Stimulated activated CD8-positive, alpha-beta memory T cell treated with anti-CD3 and anti-CD28 coated beads, Interleukin-12 subunit alpha, Interleukin-12 subunit beta, amount 100 ng/mL, for 1 hour (primary cell): ENCODE measurements around the gene PRAMEF11.
"Not testable (repeated sequence)": the region's sequence is repeated elsewhere in the genome, so short reads cannot be mapped to it uniquely, and the experiment has no call there.

Experiments used
- DNase-seq: peaks from one replicate; pipeline ENCODE4 v3.0.0-alpha.2; 2020; ENCODE audit warnings: low read depth

Gene PRAMEF11

DNA sequence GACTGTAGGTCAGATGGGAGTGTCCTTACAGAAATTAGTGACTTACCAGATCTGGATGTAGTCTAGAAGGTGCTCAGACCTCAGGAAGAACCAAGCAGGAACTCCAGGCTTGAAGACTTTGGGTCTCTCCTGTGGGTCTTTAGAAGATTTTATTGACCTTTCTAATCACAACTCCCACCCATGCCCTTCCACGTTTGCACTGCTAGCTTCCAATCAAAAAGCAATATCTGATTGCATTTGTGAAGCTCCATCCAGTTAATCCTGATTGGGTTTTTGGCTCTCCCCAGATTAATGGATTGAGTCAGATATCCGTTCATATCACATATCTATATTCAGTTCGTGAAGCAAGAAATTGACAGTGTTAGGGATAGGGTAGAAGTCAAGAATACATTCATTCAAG lies at the start of gene PRAMEF11:
PRAMEF11 (minus strand) TSS at position 101 of the 400 bp plus-strand sequence. CDS start 2,621 bp downstream, outside the sequence.
- not testable (repeated sequence) for DNase-seq

DNA sequence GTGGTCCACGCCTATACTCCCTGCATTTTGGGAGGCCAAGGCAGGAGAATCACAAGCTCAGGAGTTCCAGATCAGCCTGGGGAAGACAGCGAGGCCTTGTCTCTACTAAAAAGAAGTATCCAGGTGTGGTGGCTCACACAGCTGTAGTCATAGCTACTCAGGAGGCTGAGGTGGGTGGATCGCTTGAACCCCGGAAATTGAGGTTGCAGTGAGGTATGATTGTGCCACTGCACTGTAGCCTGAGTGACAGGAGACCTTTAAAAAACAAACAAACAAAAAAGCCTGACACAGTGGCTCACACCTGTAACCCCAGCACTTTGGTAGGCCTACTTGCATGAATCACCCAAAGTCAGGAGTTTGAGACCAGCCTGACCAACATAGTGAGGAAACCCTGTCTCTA lies 47.2 kb upstream of the PRAMEF11 start:
- not testable (repeated sequence) for DNase-seq

DNA sequence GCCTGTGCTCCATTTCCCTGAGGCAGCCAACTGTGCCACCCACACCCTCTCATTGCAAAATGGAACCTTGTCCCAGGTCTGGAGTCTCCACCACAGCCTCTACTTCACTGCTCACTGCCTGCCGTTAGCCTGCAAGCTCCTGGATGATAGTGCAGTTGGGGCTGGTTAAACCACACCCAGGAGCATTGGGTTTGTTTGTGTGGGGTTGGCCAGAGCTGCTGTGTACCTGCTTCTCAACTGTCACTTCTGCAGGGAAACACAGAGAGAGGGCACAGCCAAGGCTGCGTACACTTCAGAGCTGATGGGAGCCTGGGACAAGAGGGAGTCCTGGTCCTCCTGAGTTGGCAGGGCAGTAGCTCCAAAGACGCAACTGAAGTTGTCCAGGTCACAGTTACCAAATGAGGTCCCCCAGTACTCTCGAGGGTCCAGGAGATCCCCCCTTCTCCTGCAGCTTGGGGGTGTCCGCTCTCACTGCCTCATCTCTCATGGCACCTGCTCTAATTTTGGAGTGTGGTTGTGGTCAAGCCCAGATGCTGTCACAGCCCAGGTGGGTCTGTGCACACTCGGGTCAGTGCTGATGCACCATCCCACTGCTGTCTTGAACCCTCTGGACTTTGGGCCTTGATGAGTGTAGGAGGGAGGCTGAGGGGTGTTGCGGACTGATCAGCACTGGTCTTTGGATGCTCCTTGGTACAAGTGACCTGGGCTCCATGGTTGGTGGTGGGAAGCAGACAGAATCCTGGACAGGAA lies 32.1 kb upstream of the PRAMEF11 start:
- not testable (repeated sequence) for DNase-seq

DNA sequence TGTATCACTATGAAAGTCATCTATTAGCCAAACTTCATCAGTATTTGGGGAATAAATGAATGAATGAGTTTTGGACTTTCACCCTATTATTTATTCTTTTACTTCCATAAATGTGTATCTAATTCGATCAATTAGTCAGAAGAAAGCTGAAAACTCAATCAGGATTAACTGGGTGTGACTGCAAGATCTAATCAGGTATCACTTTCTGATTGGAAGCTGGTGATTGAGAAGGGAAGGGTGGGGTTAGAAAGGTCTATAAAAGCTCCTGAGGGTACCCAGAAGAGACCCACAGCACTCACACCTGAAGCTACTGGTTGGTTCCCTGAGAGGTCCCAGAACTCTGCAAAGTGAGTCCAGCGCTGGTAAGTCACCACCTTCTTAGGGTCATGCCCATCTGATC lies 25.6 kb upstream of the PRAMEF11 start, which contains the start of gene PRAMEF2:
PRAMEF2 (plus strand) TSS at position 301 of the 400 bp plus-strand sequence. CDS start 1,924 bp downstream, outside the sequence.
- DNase-seq, result not testable (repeated sequence)

DNA sequence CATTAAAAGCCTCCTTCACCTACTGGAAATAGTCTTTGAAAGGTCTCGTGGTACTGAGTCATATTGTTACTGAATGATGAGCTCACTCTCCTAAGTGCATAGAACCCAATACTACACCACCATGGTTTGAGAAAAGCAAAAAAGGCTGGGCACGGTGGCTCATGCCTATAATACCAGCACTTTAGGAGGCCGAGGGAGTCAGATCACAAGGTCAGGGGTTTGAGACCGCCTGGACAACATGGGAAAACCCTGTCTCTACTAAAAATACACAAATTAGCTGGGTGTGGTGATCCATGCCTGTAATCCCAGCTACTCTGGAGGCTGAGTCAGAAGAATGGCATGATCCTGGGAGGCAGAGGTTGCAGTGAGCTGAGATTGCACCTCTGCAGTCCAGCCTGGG lies 20.6 kb upstream of the PRAMEF11 start:
- DNase-seq, result no peak

DNA sequence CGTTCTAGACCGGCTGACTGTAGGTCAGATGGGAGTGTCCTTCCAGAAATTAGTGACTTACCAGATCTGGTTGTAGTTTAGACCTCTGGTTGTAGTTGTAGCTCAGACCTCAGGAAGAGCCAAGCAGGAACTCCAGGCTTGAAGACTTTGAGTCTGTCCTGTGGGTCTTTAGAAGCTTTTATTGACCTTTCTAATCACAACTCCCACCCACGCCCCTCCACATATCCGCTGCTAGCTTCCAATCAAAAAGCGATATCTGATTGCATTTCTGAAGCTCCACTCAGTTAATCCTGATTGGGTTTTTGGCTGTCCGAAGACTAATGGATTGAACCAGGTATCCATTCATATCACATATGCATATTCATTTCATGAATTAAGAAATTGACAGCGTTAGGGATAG lies 17.4 kb upstream of the PRAMEF11 start, which contains the start of gene HNRNPCL1:
HNRNPCL1 (minus strand) TSS at position 101 of the 400 bp plus-strand sequence. CDS start 431 bp downstream, outside the sequence.
- not testable (repeated sequence) for DNase-seq

DNA sequence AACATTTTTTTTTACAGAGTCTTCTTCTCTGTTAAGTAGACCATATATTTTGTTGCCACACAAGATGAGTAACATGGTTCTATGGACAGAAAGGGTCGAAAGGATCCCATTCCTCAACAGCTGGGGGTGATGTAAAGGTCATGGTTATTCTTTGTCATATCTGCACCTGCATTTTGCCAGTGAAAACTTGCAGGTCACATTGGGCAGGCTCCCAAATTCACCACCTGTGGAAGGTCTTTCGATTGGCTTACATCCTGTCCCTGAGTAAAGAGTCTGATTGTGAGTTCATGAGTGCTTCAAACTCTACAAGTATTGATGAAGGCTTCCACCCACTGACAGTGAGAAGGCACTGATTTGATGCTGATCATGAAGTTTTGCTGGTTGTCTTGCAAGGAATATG lies 2.0 kb upstream of the PRAMEF11 start:
- not testable (repeated sequence) for DNase-seq

DNA sequence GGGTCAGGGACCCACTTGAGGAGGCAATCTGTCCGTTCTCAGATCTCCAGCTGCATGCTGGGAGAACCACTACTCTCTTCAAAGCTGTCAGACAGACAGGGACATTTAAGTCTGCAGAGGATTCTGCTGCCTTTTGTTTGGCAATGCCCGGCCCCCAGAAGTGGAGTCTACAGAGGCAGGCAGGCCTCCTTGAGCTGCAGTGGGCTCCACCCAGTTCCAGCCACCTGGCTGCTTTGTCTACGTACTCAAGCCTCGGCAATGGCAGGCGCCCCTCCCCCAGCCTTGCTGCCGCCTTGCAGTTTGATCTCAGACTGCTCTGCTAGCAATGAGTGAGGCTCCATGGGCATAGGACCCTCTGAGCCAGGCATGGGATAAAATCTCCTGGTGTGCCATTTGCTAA lies 12.1 kb downstream of the PRAMEF11 start:
- not testable (repeated sequence) for DNase-seq

DNA sequence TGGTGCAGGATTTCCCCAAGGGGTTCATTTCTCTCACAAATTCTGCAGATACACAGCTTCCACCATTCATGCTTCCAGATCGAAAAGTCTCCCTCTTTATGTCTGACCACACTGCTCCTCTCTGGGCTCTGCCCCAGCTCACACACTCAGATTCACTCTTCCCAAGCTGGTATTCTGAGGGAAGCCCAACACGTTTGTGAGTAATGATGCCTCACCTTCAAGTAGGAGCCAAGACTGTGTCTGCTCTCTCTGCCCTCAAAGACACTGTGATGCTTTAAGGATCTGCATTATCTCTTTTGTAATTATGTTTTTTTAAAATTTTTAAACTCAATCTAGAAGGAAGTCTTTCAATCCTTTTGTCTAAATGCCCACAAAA lies 19.8 kb downstream of the PRAMEF11 start:
- no peak for DNase-seq

DNA sequence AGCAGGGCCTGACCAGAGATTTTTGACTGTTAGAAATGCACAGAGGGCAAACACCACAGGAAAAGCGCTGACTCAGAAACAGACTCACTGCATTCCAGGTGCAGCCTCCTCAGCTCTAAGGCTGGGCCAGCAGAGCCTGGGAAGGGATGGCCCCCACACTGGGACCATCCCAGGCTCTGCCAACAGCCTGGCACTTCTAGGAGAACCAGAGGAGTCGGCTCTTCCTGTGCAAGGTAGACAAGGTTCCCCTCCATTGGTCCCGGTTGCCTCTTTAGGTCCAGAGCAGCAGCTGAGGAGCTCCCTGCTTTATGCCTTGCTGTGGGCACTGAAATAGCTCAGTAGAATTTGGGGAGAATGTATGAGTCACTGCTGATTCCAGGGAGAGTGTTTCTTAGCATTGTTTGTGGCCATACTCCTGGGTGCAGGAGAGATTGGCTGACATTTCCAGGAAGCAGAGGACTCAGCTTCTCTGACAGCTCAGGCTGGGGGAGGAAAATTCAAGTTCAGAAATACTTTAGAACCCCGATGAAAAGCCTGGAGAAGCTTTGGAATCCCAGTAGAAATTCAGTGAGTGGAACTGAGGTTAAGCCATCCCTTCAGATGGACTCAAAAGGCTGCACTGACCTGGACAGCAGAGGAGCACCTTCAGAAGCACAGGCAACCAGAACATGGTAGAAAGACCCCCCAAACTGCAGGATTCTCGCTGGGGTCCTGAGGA lies 20.4 kb downstream of the PRAMEF11 start:
- DNase-seq, result no peak

DNA sequence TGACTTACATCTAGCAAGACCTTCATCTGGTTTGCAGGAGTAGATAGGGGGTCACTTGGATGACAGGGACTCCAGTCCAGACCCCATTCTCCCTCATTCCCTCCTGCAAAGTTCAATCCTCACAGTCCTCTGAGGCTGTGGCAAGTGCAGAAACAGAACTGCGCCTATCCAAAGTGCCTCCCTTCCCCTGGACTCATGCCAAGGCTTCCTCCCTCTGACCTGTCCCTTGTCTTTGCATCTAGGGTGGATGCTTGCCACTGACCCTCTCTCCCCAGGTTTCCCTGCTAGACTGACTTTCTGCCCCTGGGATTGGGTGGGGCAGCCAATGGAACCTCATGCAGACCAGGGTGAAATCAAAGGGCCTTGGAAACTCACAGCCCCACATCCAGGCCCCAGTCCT lies 21.3 kb downstream of the PRAMEF11 start:
- no peak for DNase-seq

DNA sequence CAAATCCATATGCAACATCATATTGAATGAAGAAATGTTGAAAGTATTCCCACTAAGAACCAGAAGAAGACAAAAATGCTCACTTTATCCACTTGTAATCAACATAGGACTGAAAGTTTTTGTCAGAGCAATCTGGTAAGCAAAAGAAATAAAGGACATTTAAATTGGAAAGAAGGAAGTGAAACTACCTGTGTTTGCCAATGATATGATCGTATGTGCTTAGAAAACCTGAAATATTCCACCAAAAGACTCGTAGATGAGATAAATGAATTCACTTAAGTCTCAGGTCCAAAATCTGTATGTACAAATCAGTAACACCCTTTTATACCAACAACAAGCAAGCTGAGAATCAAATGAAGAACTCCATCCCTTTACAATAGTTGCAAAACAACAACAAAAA lies 31.5 kb downstream of the PRAMEF11 start:
- no peak for DNase-seq

DNA sequence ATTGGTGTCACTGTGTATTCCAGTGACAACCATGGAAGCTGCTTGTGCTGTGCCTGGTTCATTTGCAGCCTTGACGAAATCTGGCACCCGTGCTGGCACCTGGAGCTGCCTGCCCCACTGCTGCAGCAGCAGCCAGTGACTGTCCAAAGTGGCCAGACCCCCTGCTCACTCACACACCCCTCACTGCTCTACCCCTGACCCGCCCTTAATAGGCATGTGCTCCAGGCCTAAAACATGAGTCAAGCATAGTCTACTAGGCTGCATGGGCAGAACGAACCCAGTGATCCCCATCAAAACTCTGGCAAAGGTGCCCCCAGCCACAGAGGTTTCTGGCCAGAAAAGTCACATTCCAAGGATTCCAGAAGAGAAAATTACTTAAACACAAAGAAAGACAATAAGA lies 32.3 kb downstream of the PRAMEF11 start:
- DNase-seq, result no peak

DNA sequence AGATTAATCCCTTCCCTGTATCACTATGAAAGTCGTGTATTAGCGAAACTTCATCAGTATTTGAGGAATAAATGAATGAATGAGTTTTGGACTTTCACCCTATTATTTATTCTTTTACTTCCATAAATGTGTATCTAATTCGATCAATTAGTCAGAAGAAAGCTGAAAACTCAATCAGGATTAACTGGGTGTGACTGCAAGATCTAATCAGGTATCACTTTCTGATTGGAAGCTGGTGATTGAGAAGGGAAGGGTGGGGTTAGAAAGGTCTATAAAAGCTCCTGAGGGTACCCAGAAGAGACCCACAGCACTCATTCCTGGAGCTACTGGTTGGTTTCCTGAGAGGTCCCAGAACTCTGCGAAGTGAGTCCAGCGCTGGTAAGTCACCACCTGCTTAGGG lies 40.1 kb downstream of the PRAMEF11 start, which contains the start of gene PRAMEF1:
PRAMEF1 (plus strand) TSS at position 301 of the 400 bp plus-strand sequence. CDS start 1,831 bp downstream, outside the sequence.
- DNase-seq, result not testable (repeated sequence)

DNA sequence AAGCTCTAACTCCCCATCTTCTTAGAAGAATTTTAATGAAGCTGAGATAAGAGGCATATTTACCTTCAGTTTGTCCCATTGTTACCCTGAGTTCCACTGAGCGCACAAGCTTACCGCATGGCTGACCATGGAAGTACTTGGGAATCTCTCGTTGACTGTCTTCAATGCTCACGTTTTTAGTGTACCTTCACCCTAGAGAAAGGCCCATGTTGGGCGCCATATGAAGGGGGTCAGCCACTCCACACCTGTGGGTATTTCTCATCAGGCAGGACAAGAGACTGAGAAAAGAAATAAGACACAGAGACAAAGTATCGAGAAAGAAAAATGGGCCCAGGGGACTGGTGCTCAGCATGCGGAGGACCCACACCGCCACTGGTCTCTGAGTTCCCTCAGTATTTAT lies 46.5 kb downstream of the PRAMEF11 start:
- not testable (repeated sequence) for DNase-seq

DNA sequence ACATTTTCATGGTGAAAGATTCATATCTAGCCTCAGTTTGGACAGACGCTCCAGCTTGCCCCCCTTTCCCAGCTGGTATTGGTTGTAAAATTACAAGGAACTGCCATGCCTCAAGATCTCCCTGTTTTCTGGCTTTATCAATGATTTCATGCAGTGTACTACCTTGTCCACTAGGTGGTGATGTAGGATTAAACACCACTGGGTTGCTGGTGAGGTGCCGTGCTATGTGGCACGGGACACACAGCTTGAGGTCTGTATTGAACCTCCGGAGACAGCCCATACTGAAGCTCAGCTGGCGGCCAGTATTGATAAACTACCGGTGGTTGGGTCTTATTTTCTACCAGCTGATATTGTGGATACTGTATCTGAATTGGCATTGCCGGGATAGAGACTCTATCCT lies 47.4 kb downstream of the PRAMEF11 start:
- not testable (repeated sequence) for DNase-seq

DNA sequence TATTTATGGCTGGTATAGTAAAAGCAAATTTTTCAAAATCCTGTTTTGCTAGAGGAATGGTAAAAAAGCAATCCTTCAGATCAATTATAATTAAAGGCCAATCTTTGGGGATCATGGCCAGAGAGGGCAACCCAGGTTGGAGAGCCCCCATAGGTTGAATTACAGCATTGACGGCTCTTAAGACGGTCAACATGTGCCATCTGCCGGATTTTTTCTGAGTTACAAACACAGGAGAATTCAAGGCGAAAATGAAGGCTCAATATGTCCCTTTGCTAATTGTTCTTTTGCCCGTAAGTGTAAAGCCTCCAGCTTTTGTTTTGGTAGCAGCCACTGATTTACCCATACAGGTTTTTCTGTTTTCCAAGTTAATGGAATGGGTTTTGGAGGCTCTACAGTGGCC lies 49.7 kb downstream of the PRAMEF11 start:
- not testable (repeated sequence) for DNase-seq

DNA sequence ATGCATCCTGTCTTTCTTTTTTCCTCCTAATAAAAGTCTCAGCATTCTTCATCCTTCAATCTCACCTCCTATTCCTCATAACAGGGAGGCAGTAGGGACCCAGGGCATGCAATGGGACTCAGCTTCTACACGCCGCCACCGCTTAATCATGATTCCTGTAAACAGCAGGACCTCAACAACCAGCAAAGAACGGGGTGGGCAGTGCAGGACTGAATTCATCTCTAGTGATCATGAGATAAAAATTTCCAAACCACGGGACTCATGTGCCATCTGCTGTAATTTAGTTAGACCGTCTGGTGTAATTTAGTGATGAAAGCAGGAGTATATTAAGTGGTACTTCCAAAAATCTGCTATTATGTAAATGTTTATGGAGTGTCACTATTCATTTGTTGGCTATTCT lies 52.3 kb downstream of the PRAMEF11 start:
- no peak for DNase-seq

DNA sequence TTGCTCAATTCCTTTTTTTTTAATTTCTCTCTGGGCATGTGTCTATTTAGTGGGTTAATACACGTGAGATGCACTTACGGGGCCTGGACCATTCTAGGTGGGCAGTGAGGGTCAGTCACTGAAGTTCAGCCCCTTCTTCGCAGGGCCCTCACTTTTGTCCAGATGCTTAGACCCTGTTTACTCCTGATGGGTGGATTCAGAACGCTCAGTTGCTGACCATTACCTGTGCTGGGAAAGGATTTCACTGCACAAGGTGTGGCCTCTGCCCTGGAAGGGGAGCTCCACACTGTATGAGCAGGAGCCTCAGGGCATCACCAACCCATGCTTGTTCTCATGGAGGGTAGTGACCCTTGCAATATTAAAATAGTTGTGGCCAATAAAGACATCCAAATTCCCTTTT lies 53.1 kb downstream of the PRAMEF11 start:
- DNase-seq, result no peak

DNA sequence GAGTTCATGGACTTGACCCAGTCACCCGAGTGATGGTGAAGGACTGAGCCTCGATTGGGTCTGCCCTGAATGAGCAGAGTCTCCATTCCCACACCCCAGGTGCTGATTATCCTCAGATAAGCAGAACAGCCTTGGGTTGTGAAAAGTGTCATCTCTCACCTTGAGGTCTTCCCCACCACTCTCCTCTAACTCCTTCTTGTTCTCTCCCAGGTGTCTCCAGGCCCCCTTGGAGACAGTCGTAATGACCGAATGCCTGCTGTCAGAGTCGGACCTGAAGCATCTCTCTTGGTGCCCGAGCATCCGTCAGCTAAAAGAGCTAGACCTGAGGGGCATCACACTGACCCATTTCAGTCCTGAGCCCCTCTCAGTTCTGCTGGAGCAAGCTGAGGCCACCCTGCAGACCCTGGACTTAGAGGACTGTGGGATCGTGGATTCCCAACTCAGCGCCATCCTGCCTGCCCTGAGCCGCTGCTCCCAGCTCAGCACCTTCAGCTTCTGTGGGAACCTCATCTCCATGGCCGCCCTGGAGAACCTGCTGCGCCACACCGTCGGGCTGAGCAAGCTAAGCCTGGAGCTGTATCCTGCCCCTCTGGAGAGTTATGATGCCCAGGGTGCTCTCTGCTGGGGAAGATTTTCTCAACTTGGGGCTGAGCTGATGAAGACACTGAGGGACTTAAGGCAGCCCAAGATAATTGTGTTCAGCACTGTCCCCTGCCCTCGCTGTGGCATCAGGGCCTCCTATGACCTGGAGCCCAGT lies 54.2 kb downstream of the PRAMEF11 start:
- DNase-seq, result no peak

DNA sequence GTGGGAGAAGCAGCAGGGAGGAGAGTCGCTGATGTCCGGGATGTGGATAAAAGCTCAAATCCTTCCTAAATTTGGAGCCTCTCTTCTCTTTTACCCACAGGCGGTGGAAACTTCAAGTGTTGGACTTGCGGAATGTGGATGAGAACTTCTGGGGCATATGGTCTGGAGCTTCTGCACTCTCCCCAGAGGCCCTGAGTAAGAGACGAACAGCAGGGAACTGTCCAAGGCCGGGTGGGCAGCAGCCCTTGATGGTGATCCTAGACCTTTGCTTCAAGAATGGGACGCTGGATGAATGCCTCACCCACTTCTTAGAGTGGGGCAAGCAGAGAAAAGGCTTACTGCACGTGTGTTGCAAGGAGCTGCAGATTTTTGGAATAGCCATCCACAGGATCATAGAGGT lies 55.8 kb downstream of the PRAMEF11 start:
- DNase-seq, result no peak

DNA sequence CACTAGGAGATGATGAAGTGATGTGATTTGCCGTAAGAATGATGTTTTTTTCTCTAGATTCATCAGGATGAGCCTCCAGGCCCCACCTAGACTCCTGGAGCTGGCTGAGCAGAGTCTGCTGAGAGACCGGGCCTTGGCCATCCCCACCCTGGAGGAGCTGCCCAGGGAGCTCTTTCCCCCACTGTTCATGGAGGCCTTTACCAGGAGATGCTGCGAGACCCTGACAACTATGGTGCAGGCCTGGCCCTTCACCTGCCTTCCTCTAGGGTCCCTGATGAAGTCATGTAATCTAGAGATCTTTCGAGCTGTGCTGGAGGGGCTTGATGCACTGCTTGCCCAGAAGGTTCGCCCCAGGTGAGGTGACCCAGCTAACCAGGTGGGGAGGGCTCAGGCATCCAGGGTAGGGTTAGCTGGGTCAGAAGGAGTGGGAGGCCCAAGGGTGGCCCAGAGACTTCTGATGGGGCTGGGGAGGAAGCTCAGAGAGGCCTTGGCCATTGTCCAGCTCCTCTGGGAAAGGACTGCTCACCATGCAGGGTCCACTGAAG lies 56.3 kb downstream of the PRAMEF11 start:
- no peak for DNase-seq
